Gastroesophageal sphincter (tissue), 4 donors: ENCODE results near the gene VPS13D. TPM values are rescaled to one million over a fixed set of nuclear protein-coding genes. Genes with fewer than 3 reads are reported as not detected.

Source experiments
- ATAC-seq: fragments of 150-250 bp; one replicate; pipeline ENCODE4 v1.9.1; 2016; ENCODE audit warnings: mild to moderate bottlenecking, moderate library complexity
- H3K27ac ChIP-seq, 4 donors: fragments of 200-600 bp; sonication (generic) in 3 of 4; 1 replicate in 3 of 4; 2 replicates in 1 of 4; pipeline ENCODE4 v1.5.1; 2016 to 2019
- H3K27me3 ChIP-seq: fragments of 200-600 bp; sonication (generic); one replicate; pipeline ENCODE4 v1.5.1; 2019
- H3K36me3 ChIP-seq, 2 donors: fragments of 200-600 bp; sonication (generic); one replicate each; pipeline ENCODE4 v1.5.1; 2019; ENCODE audit warnings: control low read depth in 1 of 2
- H3K4me1 ChIP-seq, 3 donors: fragments of 200-600 bp; sonication (generic); 1 replicate in 2 of 3; 2 replicates in 1 of 3; pipeline ENCODE4 v1.5.1; 2016 to 2019; ENCODE audit warnings: control low read depth in 2 of 3
- H3K4me3 ChIP-seq, 2 donors: fragments of 200-600 bp; sonication (generic); one replicate each; pipeline ENCODE4 v1.5.1; 2019; ENCODE audit warnings: mild to moderate bottlenecking in 1 of 2, moderate library complexity in 1 of 2
- H3K9me3 ChIP-seq, 3 donors: fragments of 200-600 bp; sonication (generic); one replicate each; pipeline ENCODE4 v1.5.1; 2017 to 2019; ENCODE audit warnings: control low read depth in 2 of 3
- EP300 ChIP-seq: sonication (generic); formaldehyde crosslinking; IDR thresholded peaks from one replicate; pipeline ENCODE4 v1.6.1; 2017; ENCODE audit warnings: antibody characterized with exemption, mild to moderate bottlenecking
- POLR2A ChIP-seq, 2 donors: fragments of 450-650 bp; IDR thresholded peaks; one replicate each; pipeline ENCODE4 v1.6.1; 2017; ENCODE audit warnings: antibody characterized with exemption in 2 of 2, mild to moderate bottlenecking in 2 of 2, moderate library complexity in 1 of 2
- POLR2AphosphoS5 ChIP-seq: sonication (generic); formaldehyde crosslinking; IDR thresholded peaks from one replicate; pipeline ENCODE4 v1.6.1; 2017; ENCODE audit warnings: antibody characterized with exemption
- WGBS, 2 donors: methylation state at CpG; one replicate each; pipeline ENCODE4 v1.1.5; 2018; ENCODE audit warnings: low coverage in 1 of 2; 5-methylcytosine and 5-hydroxymethylcytosine counted together
- total RNA-seq, 4 donors: library from RNA; depleted of rRNA; stranded (reverse); fragments of >200 nt; gene quantifications; one replicate each; pipeline ENCODE4 v1.1.0, GENCODE V29; 2016
- TF ChIP-seq, protein P1 (sequence below), 4 experiments: fragments of 200-600 bp in 2 of 4; fragments of 450-650 bp in 2 of 4; sonication (generic) in 1 of 4; IDR thresholded peaks; one replicate each; pipeline ENCODE4 v1.5.1; 2017 to 2019; ENCODE audit warnings: antibody characterized with exemption in 4 of 4, mild to moderate bottlenecking in 2 of 4, moderate library complexity in 2 of 4

The VPS13D gene
- total RNA-seq, 4 donors from 2014 or later = 62.3 to 95.5 (median 81.5) TPM

DNA sequence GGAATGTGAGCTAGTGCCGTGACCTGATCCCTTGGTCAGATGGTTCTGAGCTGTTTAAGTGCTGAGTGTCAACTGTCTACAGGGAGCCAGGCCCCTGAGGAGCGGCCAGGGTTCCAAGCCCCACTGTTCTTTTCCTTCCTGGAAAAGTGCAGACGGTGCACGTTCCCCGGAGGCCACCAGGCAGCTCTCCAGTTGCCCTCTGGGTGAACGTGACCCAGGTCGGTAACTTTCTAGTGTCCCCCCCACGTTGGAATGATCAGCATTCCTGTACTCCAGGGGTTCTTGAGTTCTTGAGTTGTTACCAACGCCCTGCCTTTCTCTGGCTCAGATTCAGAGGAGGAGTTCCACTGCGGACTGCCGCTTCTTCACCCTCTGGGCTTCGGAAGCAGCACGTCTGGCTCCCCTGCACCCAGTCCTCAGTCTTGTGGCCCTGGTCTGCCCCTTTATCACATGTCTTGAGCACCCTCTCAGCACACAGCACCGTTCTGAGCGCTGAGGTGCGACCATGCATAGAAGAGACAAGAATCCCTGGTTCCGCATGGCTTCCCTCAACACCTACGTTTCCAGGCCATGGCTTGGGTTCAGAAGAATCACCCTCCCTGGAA is 256.7 kb downstream of the VPS13D start:
- Histone ChIP-seq H3K4me3 (no peak overlapping the region), H3K4me1 (peaks cover 0 to 54% (median 17%) of the 10 kb centered on the region in 3 donors), H3K9me3 (no peaks in the 10 kb centered on the region), H3K36me3 (no peaks in the 10 kb centered on the region), H3K27me3 (no peaks in the 10 kb centered on the region), H3K27ac (peak overlapping the region in 3 of 4 donors; percentile 60 to 84 (median 67))
- 62 to 76% methylated on average over 4 to 9 of the region's 18 CpGs for WGBS, 2 donors
- TF ChIP-seq POLR2AphosphoS5 (peak; percentile 74), POLR2A (IDR thresholded peaks at IDR 0.05) (no peak)
- TF ChIP-seq, protein P1, sequence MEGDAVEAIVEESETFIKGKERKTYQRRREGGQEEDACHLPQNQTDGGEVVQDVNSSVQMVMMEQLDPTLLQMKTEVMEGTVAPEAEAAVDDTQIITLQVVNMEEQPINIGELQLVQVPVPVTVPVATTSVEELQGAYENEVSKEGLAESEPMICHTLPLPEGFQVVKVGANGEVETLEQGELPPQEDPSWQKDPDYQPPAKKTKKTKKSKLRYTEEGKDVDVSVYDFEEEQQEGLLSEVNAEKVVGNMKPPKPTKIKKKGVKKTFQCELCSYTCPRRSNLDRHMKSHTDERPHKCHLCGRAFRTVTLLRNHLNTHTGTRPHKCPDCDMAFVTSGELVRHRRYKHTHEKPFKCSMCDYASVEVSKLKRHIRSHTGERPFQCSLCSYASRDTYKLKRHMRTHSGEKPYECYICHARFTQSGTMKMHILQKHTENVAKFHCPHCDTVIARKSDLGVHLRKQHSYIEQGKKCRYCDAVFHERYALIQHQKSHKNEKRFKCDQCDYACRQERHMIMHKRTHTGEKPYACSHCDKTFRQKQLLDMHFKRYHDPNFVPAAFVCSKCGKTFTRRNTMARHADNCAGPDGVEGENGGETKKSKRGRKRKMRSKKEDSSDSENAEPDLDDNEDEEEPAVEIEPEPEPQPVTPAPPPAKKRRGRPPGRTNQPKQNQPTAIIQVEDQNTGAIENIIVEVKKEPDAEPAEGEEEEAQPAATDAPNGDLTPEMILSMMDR (IDR thresholded peaks at IDR 0.05) = peak in 1 of 4 experiments; percentile 30
- ATAC-seq = peak; percentile 83

DNA sequence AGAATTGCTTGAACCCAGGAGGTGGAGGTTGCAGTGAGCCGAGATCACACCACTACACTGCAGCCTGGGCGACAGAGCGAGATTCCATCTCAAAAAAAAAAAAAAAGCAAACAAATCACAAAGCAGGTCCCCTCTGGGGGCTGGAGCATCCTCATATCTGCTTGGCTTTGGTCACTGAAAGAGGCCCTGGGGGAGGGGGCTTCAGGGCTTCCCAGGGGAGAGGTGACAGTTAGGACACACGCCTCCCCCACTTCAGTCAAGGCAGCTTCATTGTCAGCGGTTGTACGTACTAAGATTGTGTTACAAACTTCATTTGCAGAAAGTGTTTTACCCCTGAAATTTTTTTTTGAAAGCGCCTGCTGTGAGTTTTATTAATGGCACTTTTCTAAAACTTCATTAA is 257.7 kb downstream of the VPS13D start:
- TF ChIP-seq, protein P1 (IDR thresholded peaks at IDR 0.05) = no peak
- no peak for TF ChIP-seq POLR2AphosphoS5
- no peak for TF ChIP-seq EP300
- TF ChIP-seq POLR2A (IDR thresholded peaks at IDR 0.05) = no peak
- 92 to 100% methylated on average over 3 to 4 of the region's 7 CpGs for WGBS, 2 donors
- no peak overlapping the region for H3K4me3 ChIP-seq
- no peaks in the 10 kb centered on the region for H3K27me3 ChIP-seq
- H3K4me1 ChIP-seq = peaks cover 0 to 55% (median 17%) of the 10 kb centered on the region in 3 donors
- no peaks in the 10 kb centered on the region for H3K36me3 ChIP-seq
- ATAC-seq = no peak
- H3K27ac ChIP-seq = peak overlapping the region in 1 of 4 donors; percentile 84
- no peaks in the 10 kb centered on the region for H3K9me3 ChIP-seq

DNA sequence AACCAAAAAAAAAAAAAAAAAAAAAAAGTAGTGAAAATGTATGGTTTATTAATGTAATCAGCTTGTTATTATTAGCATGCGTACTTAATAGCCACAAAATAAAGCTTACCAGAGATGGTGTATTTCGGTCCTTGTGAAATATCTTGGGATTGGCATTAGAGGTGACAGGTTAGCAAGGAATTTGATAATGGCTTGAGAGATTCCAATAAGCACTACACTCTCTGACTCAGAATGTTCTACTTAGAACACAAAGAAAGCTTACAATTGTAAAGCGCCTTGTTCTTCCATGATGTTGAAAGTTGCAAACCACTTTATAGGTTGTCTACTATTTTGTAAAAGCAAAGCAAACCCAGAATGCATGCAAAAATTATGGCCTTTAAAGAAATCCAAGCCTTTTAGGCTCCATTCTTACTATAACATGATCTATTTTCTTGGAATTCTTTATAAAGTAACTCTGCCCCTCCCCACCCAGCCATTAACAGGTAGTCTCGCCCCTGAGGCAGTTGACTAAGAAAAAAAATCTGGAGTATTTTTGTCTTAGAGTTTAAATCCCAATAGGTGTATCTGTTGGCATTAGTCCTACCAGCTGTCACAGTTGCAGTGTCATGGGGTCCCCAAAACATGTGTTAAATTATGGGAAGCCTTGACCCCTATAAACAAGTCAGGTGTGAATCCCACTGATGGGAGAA is 259.0 kb downstream of the VPS13D start:
- Histone ChIP-seq H3K9me3 (no peaks in the 10 kb centered on the region), H3K27me3 (no peaks in the 10 kb centered on the region), H3K4me1 (peaks cover 0 to 52% (median 17%) of the 10 kb centered on the region in 3 donors), H3K27ac (no peak overlapping the region), H3K36me3 (no peaks in the 10 kb centered on the region), H3K4me3 (no peak overlapping the region)
- TF ChIP-seq EP300 = no peak
- no peak for TF ChIP-seq POLR2A (IDR thresholded peaks at IDR 0.05)
- TF ChIP-seq, protein P1 (IDR thresholded peaks at IDR 0.05) = no peak
- peak; percentile 11 for TF ChIP-seq POLR2AphosphoS5
- ATAC-seq = no peak
- WGBS, 2 donors = 89 to 97% methylated on average over 4 of the region's 4 CpGs

DNA sequence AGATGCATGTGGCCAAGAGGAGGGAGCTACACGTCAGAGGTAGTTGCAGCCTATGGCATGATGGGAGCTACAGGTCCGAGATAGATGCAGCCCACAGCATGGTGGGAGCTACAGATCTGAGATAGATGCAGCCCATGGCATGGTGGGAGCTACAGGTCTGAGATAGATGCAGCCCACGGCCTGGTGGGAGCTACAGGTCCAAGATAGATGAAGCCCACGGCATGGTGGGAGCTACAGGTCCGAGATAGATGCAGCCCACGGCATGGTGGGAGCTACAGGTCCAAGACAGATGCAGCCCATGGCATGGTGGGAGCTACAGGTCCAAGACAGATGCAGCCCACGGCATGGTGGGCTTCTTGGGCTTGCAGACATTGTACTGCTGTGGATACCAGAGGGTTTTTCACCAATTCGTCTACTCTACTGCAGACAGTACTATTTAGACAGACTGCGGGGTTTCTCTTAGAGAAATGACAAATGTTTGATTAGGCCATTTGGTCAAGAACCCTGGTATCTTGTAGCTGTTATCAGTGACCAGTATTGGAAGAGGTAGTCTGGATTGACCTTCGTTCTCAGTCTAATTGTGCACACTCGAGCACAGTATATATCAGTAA is 260.8 kb downstream of the VPS13D start:
- H3K27ac ChIP-seq = no peak overlapping the region
- 83 to 84% methylated on average over 7 of the region's 11 CpGs for WGBS, 2 donors
- H3K36me3 ChIP-seq = no peaks in the 10 kb centered on the region
- H3K4me3 ChIP-seq = no peak overlapping the region
- TF ChIP-seq POLR2AphosphoS5 (no peak), POLR2A (IDR thresholded peaks at IDR 0.05) (no peak), EP300 (no peak)
- H3K27me3 ChIP-seq = no peaks in the 10 kb centered on the region
- no peaks in the 10 kb centered on the region for H3K9me3 ChIP-seq
- H3K4me1 ChIP-seq = peaks cover 0 to 52% (median 18%) of the 10 kb centered on the region in 3 donors
- no peak for ATAC-seq

DNA sequence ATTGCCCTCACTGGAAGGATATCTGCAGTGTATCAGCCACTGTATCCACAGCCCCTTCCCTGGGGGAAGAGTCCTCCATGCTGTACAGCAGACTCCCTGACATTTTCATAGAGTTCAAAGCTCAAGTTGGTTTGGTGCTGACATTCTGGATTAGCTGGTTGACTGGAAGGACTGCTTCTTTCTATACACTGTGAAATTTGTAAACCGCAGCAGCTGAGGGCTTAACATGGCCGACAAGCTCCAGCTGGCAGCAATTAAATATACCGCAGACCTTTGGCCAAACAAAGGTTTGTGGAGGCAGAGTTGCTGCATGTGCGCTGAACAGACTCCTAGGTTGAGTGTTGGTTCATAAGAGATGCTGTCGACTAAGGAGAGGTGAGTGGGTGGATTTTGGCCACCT is 261.8 kb downstream of the VPS13D start:
- 85% methylated on average over 4 of the region's 5 CpGs; no CpG with 5 or more reads in 1 of the 2 donors for WGBS, 2 donors
- ATAC-seq = no peak
- Histone ChIP-seq H3K4me3 (no peak overlapping the region), H3K27ac (peak overlapping the region in 3 of 4 donors; percentile 8 to 46 (median 13)), H3K27me3 (no peaks in the 10 kb centered on the region), H3K36me3 (no peaks in the 10 kb centered on the region), H3K4me1 (peaks cover 0 to 52% (median 16%) of the 10 kb centered on the region in 3 donors), H3K9me3 (no peaks in the 10 kb centered on the region)
- TF ChIP-seq POLR2AphosphoS5 (no peak), EP300 (no peak), POLR2A (IDR thresholded peaks at IDR 0.05) (no peak)
- TF ChIP-seq, protein P1 (IDR thresholded peaks at IDR 0.05) = no peak
